Uterus (tissue), 2 donors: Measurements from ENCODE around the gene TAF5L.

Experiments
- POLR2A ChIP-seq, 2 donors: fragments of 450-650 bp; IDR thresholded peaks; one replicate each; pipeline ENCODE4 v1.6.1; 2016; ENCODE audit warnings: antibody characterized with exemption in 2 of 2, mild to moderate bottlenecking in 1 of 2, moderate library complexity in 1 of 2
- TF ChIP-seq, protein P1 (sequence below), 4 experiments: fragments of 200-600 bp in 2 of 4; fragments of 450-650 bp in 2 of 4; sonication (generic) in 2 of 4; IDR thresholded peaks; one replicate each; pipeline ENCODE4 v1.5.1; 2016 to 2019; ENCODE audit warnings: antibody characterized with exemption in 4 of 4, mild to moderate bottlenecking in 2 of 4, moderate library complexity in 1 of 4

- TF ChIP-seq, protein P1, sequence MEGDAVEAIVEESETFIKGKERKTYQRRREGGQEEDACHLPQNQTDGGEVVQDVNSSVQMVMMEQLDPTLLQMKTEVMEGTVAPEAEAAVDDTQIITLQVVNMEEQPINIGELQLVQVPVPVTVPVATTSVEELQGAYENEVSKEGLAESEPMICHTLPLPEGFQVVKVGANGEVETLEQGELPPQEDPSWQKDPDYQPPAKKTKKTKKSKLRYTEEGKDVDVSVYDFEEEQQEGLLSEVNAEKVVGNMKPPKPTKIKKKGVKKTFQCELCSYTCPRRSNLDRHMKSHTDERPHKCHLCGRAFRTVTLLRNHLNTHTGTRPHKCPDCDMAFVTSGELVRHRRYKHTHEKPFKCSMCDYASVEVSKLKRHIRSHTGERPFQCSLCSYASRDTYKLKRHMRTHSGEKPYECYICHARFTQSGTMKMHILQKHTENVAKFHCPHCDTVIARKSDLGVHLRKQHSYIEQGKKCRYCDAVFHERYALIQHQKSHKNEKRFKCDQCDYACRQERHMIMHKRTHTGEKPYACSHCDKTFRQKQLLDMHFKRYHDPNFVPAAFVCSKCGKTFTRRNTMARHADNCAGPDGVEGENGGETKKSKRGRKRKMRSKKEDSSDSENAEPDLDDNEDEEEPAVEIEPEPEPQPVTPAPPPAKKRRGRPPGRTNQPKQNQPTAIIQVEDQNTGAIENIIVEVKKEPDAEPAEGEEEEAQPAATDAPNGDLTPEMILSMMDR (IDR thresholded peaks at IDR 0.05), result no peak
- TF ChIP-seq POLR2A (IDR thresholded peaks at IDR 0.05), result no peak
Observed at GRCh38 chr1:229590119-229590518, 35.8 kb downstream of the TAF5L start.
